AG08395 (cell line): ENCODE data around the gene PHLPP2.
A peak's percentile ranks its signal among the peaks of the same experiment; 100 is the strongest.
"Not testable (repeated sequence)": the region's sequence is repeated elsewhere in the genome, so short reads cannot be mapped to it uniquely, and the experiment has no call there.

Experiments
- DNase-seq: peaks from one replicate; pipeline ENCODE4 v3.0.0; 2012; ENCODE audit warnings: mixed read lengths, low spot score

The PHLPP2 gene

GRCh38 chr16:71722801-71723536 lies 1.5 kb downstream of the PHLPP2 start:
- DNase-seq = peak; percentile 82

GRCh38 chr16:71721066-71721740 lies 3.3 kb downstream of the PHLPP2 start:
- DNase-seq = no peak

- no peak for DNase-seq
Observed at GRCh38 chr16:71712501-71712900, 12.0 kb downstream of the PHLPP2 start.

GRCh38 chr16:71711789-71712188 lies 12.7 kb downstream of the PHLPP2 start:
- no peak for DNase-seq

GRCh38 chr16:71709229-71709781 lies 15.2 kb downstream of the PHLPP2 start:
- peak; percentile 60 for DNase-seq

DNA sequence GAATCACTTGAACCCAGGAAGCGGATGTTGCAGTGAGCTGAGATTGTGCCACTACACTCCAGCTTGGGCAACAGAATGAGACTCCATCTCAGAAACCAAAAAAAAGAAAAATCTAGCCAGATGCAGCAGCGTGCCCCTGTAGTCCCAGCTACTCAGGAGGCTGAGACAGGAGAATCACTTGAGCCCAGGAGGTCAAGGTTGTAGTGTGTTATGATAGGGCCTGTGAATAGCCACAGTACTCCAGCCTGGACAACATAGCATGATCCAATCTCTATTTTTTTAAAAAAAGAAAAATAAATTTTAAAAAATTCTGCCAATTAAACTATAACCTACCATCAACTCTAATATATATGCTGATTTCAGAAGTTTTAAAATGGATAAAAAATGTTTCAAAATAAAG lies 15.8 kb downstream of the PHLPP2 start:
- no peak for DNase-seq

- no peak for DNase-seq
Observed at GRCh38 chr16:71707199-71707598, 17.3 kb downstream of the PHLPP2 start.

- no peak for DNase-seq
Observed at GRCh38 chr16:71706046-71706445, 18.5 kb downstream of the PHLPP2 start.

- no peak for DNase-seq
Observed at GRCh38 chr16:71703333-71703732, 21.2 kb downstream of the PHLPP2 start.

- no peak for DNase-seq
Observed at GRCh38 chr16:71700831-71701230, 23.7 kb downstream of the PHLPP2 start.

GRCh38 chr16:71698491-71698890 lies 26.0 kb downstream of the PHLPP2 start:
- DNase-seq = no peak

DNA sequence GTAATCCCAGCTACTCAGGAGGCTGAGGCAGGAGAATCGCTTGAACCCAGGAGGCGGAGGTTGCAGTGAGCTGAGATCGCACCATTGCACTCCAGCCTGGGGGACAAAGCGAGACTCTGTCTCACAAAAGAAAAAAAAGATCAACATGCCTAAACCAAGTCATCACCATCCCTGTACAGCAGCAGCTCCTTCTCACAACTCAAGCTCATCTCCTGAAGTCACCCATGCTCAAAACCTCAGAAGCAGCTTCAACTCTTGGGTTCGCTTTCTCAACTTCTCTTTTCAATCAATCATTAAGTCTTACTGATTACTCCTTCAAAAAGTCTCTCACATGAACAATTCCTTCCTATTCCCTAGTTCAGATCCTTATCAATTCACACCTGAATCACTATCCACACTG lies 31.3 kb downstream of the PHLPP2 start:
- no peak for DNase-seq

DNA sequence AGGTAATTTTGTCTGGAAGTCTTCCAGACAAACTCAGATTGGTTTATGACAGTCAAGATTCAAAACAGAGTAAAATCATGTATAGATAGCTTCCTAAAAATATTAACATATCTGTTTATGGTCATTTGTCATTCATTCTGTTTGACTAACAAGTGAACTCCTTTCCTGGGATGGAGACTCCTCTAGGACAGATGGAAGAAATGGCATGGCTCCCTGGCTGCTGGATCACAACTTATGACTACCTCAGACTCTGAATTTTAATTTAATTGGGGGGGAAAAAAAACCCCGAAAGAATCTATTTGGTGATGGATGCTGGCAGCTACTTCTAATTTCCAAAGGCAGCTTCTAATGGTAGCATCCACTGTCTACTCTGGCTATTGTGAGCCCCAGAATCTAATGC lies 34.6 kb downstream of the PHLPP2 start:
- no peak for DNase-seq

DNA sequence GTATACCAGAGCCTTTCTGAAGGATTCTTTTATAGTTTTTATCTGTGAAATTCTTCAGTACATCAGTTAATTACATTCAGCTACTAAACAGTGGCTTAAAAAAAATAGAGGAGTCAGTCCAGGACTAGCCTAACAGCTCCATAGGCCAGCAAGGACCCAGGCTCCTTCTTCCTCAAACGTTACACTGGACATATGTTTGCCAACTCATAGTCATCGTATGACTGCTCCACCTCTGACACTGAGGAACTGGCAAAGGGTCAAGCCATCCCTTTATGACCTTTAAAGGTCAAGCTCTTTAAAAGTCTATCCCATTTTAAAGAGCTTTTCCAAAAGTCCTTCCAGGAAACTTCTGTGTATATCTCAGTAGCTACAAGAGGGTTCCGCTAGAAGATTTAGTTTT lies 36.6 kb downstream of the PHLPP2 start:
- no peak for DNase-seq

GRCh38 chr16:71684280-71684679 lies 40.2 kb downstream of the PHLPP2 start:
- not testable (repeated sequence) for DNase-seq

GRCh38 chr16:71681360-71681759 lies 43.1 kb downstream of the PHLPP2 start:
- DNase-seq = no peak

GRCh38 chr16:71676236-71676635 lies 48.3 kb downstream of the PHLPP2 start:
- no peak for DNase-seq

DNA sequence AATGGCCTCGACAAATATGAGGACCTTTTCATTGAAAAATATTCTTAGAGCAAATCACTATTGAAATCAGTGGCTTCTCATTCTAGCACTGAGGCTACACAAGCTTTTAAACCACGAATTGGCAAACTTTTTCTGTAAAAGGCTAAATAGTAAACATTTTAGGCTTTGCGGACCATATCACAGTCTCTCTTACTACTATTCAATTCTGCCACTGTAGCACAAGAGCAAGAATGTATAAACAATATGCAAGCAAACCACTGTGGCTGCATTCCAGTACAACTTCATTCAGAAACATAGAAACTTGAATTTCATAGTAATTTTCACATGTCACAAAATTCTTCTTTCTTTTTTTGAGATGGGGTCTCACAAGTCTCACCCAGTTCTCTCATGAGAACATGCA lies 49.1 kb downstream of the PHLPP2 start:
- DNase-seq = no peak

GRCh38 chr16:71674229-71674628 lies 50.3 kb downstream of the PHLPP2 start:
- DNase-seq = no peak

- DNase-seq = no peak
Observed at GRCh38 chr16:71673582-71673973, 50.9 kb downstream of the PHLPP2 start.

DNA sequence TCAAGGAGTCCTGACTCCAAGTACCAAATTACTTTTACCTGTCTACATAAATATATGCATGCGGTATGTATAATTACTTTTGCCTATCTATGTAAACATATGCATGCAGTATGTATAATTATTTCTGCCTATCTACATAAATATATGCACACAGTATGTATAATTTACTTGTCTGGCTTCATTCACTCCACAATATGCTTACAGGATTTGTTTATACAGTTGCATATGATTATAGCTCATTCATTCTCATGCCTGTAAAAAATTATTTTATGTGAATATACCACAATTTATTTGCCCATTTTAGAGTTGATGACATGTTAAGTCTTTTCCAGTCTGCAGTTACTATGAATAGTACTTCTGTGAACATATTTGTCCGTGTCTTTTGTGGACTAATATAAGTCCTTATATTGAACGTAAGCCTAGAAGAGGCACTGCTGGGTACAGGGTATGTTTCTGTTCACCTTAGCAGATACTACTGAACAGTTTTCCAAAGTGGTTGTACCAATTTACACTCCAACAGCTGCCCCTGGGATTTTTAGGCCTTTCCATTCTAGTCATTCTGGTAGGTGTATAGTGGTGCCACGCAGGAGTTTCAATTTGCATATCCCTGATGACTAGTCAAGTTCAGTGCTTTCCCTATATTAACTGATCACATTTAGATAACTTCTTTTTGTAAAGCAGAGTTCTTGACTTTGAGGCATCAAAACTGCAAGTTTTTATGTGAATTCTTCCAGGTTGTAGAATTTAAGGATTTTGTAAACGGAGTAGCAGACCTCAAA lies 51.5 kb downstream of the PHLPP2 start:
- no peak for DNase-seq

- no peak for DNase-seq
Observed at GRCh38 chr16:71672125-71672524, 52.4 kb downstream of the PHLPP2 start.

GRCh38 chr16:71671165-71671564 lies 53.3 kb downstream of the PHLPP2 start:
- no peak for DNase-seq
